Neural progenitor cell (in vitro differentiated cells): ENCODE measurements around the gene AKR1C1.

Experiments
- EZH2 ChIP-seq: fragments of 200-600 bp; sonication (generic); IDR thresholded peaks from 2 replicates; pipeline ENCODE4 v1.6.1; 2017; ENCODE audit warnings: antibody characterized with exemption, mild to moderate bottlenecking, moderate library complexity
- EZH2phosphoT487 ChIP-seq: fragments of 200-600 bp; sonication (generic); IDR thresholded peaks from 2 replicates; pipeline ENCODE4 v1.6.1; 2017; ENCODE audit warnings: antibody characterized with exemption
- TF ChIP-seq, protein P1 (sequence below): fragments of 200-600 bp; sonication (generic); IDR thresholded peaks from 2 replicates; pipeline ENCODE4 v1.5.1; 2017; ENCODE audit warnings: antibody characterized with exemption, mild to moderate bottlenecking

GRCh38 chr10:5018134-5018533, 54.9 kb downstream of the AKR1C1 start:
- TF ChIP-seq, protein P1, sequence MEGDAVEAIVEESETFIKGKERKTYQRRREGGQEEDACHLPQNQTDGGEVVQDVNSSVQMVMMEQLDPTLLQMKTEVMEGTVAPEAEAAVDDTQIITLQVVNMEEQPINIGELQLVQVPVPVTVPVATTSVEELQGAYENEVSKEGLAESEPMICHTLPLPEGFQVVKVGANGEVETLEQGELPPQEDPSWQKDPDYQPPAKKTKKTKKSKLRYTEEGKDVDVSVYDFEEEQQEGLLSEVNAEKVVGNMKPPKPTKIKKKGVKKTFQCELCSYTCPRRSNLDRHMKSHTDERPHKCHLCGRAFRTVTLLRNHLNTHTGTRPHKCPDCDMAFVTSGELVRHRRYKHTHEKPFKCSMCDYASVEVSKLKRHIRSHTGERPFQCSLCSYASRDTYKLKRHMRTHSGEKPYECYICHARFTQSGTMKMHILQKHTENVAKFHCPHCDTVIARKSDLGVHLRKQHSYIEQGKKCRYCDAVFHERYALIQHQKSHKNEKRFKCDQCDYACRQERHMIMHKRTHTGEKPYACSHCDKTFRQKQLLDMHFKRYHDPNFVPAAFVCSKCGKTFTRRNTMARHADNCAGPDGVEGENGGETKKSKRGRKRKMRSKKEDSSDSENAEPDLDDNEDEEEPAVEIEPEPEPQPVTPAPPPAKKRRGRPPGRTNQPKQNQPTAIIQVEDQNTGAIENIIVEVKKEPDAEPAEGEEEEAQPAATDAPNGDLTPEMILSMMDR, result no peak
- TF ChIP-seq EZH2 (no peak), EZH2phosphoT487 (no peak)
